ENCODE measurements around the gene THOC6. TPM values are rescaled to one million over a fixed set of nuclear protein-coding genes. Genes with fewer than 3 reads are reported as not detected.
"Not testable (repeated sequence)": the region's sequence is repeated elsewhere in the genome, so short reads cannot be mapped to it uniquely, and the experiment has no call there.

THOC6 gene
- total RNA-seq, 1 donor from 2014 or later: 5.8 TPM

DNA sequence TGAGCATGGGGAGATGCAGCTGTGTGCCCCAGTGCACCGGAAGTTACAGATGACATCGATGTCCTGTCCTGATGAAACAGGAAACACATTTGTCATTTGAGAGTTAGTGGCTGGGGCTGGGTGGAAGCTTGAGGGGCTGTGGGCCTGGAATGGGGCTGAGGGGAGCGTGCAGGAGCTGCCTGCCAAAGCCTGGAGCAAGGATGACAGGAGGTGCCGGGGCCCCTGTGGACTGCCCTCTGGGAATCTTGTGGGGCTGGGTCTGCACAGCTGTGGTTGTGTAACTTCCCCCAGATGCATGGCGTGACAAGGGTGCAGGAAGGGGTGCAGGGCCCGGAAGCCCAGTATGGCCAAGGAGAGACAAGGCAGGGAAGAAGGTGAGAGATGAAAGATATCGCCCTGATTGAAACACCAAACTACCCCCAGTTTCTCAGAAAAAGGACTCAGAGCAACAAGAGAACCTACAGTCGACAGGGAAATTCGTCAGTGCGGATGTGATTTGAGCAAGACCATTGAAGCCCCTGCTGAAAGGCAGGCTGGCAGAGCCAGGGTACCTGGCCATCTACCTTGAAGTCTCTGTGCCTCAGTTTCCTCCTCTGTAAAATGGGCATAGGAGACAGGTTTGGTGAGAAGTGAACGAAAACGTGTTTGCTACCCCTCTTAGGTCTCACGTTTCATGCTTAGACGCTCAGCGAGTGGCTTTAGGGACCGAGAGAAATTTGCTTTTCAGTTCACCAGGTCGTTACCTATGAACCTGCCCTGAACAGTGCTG is 31.3 kb downstream of the THOC6 start:
- DNase-seq: no peak

DNA sequence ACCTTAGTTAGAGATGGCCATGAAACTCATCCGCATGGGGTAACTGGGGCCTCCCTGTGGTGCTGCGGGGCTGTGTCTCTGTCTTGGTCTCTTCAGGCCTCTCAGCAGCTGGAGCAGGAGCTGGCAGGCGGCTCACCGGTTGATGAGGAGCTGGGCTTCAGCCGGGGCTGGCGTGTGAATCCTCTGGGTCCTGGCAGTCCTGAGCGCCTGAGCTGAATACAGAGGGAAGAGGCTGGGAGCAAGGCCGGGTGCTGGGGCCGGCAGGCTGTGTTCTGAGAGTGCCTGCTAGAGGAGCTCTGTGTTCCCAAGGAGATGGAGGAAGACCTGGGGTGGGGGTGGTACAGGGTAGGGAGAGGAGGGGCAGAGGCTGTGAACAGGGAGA is 31.9 kb downstream of the THOC6 start:
- not testable (repeated sequence) for DNase-seq

GRCh38 chr16:3056336-3057180 is 32.7 kb downstream of the THOC6 start:
- no peak for DNase-seq

GRCh38 chr16:3057181-3058138 is 33.6 kb downstream of the THOC6 start:
- no peak for DNase-seq

GRCh38 chr16:3058139-3059030 is 34.5 kb downstream of the THOC6 start:
- no peak for DNase-seq

- peak; percentile 77 for DNase-seq
Measured at GRCh38 chr16:3059041-3059722, 35.3 kb downstream of the THOC6 start.

GRCh38 chr16:3059723-3060242 is 35.9 kb downstream of the THOC6 start:
- no peak for DNase-seq

GRCh38 chr16:3060339-3061127 is 36.7 kb downstream of the THOC6 start:
- DNase-seq: no peak

- DNase-seq: no peak
Measured at GRCh38 chr16:3062553-3062952, 38.7 kb downstream of the THOC6 start.

DNA sequence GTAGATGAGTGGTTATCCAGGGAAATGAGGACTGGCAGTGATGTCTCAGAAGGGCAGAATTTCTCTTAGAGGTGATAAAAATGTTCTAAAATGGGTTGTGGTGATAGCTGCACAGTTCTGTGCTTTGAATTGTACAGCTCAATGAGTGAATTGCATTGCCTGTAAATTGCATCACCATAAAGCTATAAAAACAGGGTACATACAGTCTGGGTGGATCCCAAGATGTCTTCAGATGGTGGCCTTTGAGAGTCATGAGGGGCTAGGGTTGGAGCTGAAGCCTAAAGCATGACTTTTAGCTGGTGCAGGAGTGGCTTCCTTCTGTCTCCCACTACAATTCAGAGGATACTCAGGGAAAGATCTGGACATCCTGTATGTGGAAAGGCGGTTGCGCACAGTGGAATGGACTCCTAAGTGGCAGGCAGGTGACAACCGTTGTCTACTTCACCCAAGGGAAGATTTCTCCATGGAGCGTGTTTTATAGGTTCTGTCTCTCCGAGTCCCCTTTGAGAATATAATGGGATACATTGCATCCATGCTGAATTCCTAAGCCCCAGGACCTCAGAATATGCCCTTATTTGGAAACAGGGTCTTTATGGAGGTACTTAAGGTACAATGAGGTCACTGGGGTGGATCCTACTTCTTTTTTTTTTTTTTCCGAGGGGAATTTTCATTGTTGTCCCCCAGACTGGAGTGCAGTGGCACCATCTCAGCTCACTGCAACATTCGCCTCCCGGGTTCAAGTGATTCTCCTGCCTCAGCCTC is 40.0 kb downstream of the THOC6 start:
- DNase-seq: no peak

DNA sequence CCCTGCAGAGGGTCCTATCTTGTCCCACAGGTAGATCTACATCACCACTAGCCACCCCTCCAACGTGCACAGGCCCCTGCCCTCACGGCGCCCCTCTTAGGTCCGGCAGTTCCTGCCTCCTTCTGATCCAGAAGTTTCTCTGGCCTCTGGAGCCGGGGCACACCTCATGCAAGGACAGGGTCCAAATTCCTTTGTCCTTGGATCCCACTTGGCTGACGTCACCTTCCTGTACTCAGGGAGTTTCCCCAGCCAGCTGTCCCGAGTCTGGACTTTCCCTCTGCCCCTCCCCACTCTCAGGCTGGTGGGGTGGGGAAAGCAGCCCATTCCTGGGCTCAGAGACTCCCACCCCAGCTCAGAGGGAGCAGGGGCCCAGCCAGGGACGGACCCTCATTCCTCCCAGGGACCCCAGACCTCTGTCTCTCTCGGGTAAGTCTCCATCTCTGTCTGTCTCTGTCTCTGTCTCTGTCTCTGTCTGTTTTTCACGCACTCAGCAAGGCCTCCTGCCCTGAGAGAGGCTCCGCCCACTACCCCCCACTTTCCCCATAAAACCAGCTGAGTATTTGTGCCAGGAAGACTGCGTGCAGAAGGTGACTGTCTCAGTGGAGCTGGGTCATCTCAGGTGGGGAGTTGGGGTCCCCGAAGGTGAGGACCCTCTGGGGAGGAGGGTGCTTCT is 41.4 kb downstream of the THOC6 start, which contains the start of gene IL32:
Gene IL32, plus strand, starts transcription at position 572 of the 673 bp plus-strand sequence. CDS start 172 bp downstream, outside the sequence.
- no peak for DNase-seq

DNA sequence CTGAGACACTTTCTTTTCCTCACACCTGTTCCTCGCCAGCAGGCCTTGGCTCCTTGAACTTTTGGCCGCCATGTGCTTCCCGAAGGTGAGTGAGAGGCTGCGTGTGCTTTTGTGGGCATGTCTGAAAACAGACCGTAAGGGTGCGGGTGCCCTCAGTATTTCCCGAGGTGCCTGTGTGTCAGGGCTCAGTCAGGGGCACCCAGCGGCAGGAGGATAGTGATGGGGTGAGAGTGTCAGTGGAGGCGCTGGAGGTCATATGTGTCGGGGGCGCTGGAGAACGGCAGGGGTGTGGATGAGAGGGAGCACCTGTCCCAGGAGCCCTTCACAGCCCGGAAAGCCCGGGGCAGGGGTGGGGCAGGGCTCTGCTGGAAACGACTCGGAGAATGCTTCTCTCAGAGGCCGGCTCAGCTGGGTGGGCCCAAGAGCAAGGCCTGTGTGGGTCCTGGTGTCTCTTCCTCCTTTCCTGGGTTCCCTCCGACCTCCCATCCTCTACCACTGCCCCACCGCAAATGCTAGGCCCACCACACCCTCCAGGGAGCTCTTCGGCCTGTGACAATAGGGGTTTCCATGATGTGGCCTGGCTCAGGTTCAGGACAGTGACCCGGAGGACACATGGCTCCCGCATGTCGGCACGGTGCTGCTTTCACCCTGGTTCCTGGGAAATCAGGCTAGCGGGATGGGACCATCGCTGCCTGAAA is 42.1 kb downstream of the THOC6 start:
- no peak for DNase-seq

DNA sequence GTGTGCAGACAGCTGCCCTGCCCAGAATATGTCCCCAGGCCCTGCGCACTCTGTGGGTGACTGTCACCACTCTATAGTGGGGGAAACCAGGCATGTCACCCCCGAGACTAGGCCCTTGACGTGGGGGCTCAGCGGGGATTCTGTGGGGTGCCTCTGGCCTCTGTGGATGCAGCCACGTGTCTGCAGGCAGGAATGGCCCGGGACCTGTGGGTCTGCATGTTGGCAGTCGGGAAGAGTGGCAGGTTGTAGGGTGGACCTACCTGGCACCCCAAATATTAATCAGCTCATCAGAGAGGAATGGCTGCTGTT is 42.6 kb downstream of the THOC6 start:
- DNase-seq: no peak

- no peak for DNase-seq
Measured at GRCh38 chr16:3068487-3068886, 44.7 kb downstream of the THOC6 start.

- not testable (repeated sequence) for DNase-seq
Measured at GRCh38 chr16:3069146-3069545, 45.3 kb downstream of the THOC6 start.

DNA sequence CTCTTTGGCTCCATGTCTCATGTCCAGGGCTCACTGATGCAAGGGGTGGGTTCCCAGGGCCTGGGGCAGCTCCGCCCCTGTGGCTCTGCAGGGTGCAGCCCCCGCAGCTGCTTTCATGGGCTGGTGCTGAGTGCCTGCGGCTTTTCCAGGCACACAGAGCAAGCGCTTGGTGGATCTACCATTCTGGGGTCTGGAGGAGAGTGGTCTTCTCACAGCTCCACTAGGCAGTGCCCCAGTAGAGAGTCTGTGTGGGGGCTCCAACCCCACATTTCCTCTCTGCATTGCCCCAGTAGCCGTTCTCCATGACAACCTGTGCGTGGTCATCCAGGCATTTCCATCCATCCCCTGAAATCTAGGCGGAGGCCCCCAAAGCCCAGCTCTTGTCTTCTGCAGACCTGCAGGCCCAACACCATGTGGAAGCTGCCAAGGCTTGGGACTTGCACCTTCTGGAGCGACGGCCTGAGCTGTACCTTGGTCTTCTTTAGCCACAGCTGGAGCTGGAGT is 46.8 kb downstream of the THOC6 start:
- no peak for DNase-seq

DNA sequence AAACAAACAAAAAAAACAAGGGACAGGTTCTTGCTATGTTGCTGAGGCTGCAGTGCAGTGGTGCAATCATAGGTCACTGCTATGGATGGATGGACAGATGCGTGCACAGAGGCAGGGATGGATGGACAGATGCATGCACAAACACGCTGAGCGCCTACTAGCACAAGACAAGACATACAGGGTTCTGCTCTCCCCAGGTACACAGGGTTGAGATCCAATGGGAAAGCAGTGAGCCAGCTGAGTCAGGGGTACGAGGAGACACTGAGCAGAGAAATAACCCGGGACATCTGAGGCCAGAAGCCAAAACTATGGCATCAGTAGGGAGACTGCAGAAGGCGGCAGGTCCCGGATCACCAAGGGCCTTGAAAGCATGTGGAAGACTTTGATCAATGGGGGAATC is 47.8 kb downstream of the THOC6 start:
- no peak for DNase-seq

Data from occipital lobe (tissue), 2 donors.